Vagina (tissue), 2 donors: ENCODE measurements around the gene KCNK10.

ENCODE experiments used
- POLR2A ChIP-seq, 2 donors: fragments of 450-650 bp; IDR thresholded peaks; one replicate each; pipeline ENCODE4 v1.6.1; 2017; ENCODE audit warnings: antibody characterized with exemption in 2 of 2, mild to moderate bottlenecking in 2 of 2, moderate library complexity in 2 of 2
- POLR2AphosphoS5 ChIP-seq, 2 donors: sonication (generic); formaldehyde crosslinking; IDR thresholded peaks; one replicate each; pipeline ENCODE4 v1.9.0; 2017; ENCODE audit warnings: antibody characterized with exemption in 2 of 2, mild to moderate bottlenecking in 2 of 2, low read depth in 1 of 2; ENCODE audit not compliant: insufficient read depth in 1 of 2
- TF ChIP-seq, protein P1 (sequence below), 3 experiments: fragments of 450-650 bp in 2 of 3; fragments of 200-600 bp in 1 of 3; sonication (generic) in 1 of 3; IDR thresholded peaks; one replicate each; pipeline ENCODE4 v1.5.1; 2017 to 2019; ENCODE audit warnings: antibody characterized with exemption in 3 of 3, mild to moderate bottlenecking in 2 of 3, moderate library complexity in 2 of 3

DNA sequence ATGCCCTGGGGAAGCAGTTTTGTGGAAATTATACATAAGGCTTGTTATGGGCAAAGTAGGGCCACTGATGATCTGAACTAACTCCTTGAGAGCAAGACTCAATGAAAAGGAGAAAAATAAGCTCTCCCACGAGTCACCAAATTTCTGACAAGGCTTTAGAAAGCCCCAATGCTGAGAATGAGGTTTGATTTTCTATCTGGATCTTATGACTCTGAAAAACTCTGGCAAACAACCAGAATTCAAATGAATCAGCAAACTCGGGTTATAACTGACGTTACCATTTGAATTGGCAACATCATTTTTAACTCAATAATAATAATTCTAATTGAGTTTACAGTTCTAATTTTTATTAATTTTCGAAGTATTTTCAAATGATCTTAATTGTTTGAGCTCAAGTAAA is 79.1 kb downstream of the KCNK10 start:
- TF ChIP-seq, protein P1, sequence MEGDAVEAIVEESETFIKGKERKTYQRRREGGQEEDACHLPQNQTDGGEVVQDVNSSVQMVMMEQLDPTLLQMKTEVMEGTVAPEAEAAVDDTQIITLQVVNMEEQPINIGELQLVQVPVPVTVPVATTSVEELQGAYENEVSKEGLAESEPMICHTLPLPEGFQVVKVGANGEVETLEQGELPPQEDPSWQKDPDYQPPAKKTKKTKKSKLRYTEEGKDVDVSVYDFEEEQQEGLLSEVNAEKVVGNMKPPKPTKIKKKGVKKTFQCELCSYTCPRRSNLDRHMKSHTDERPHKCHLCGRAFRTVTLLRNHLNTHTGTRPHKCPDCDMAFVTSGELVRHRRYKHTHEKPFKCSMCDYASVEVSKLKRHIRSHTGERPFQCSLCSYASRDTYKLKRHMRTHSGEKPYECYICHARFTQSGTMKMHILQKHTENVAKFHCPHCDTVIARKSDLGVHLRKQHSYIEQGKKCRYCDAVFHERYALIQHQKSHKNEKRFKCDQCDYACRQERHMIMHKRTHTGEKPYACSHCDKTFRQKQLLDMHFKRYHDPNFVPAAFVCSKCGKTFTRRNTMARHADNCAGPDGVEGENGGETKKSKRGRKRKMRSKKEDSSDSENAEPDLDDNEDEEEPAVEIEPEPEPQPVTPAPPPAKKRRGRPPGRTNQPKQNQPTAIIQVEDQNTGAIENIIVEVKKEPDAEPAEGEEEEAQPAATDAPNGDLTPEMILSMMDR (IDR thresholded peaks at IDR 0.05), result no peak
- TF ChIP-seq POLR2AphosphoS5 (IDR thresholded peaks at IDR 0.05; ENCODE audit: insufficient read depth in 1 of 2, low read depth in 1 of 2) (no peak), POLR2A (IDR thresholded peaks at IDR 0.05) (no peak)
